Measurements from ENCODE around the gene MSANTD1.

Gene MSANTD1

GRCh38 chr4:3263876-3264193 lies 14.9 kb downstream of the MSANTD1 start:
- DNase-seq (ENCODE audit: low read depth), result no peak

GRCh38 chr4:3266076-3266475 lies 17.1 kb downstream of the MSANTD1 start:
- DNase-seq (ENCODE audit: low read depth), result no peak

GRCh38 chr4:3267576-3268394 lies 18.8 kb downstream of the MSANTD1 start:
- DNase-seq (ENCODE audit: low read depth), result no peak

- DNase-seq (ENCODE audit: low read depth), result no peak
These were observed 19.6 kb downstream of the MSANTD1 start for GRCh38 chr4:3268395-3269104.

- DNase-seq (ENCODE audit: low read depth), result no peak
These were observed 20.4 kb downstream of the MSANTD1 start for GRCh38 chr4:3269105-3269927.

GRCh38 chr4:3269991-3270611 lies 21.1 kb downstream of the MSANTD1 start:
- DNase-seq (ENCODE audit: low read depth), result no peak

GRCh38 chr4:3271131-3271530 lies 22.2 kb downstream of the MSANTD1 start:
- DNase-seq (ENCODE audit: low read depth), result no peak

- DNase-seq (ENCODE audit: low read depth), result no peak
These were observed 28.0 kb downstream of the MSANTD1 start for GRCh38 chr4:3276986-3277385.

- DNase-seq (ENCODE audit: low read depth), result no peak
These were observed 31.5 kb downstream of the MSANTD1 start for GRCh38 chr4:3280466-3280865.

- DNase-seq (ENCODE audit: low read depth), result no peak
These were observed 34.5 kb downstream of the MSANTD1 start for GRCh38 chr4:3283483-3283882.

GRCh38 chr4:3283916-3284315 lies 35.0 kb downstream of the MSANTD1 start:
- DNase-seq (ENCODE audit: low read depth), result no peak

GRCh38 chr4:3284734-3285557 lies 36.0 kb downstream of the MSANTD1 start:
- no peak for DNase-seq (ENCODE audit: low read depth)

- DNase-seq (ENCODE audit: low read depth), result no peak
These were observed 36.8 kb downstream of the MSANTD1 start for GRCh38 chr4:3285558-3286334.

GRCh38 chr4:3286335-3287175 lies 37.6 kb downstream of the MSANTD1 start:
- no peak for DNase-seq (ENCODE audit: low read depth)

GRCh38 chr4:3287271-3287971 lies 38.5 kb downstream of the MSANTD1 start:
- no peak for DNase-seq (ENCODE audit: low read depth)

GRCh38 chr4:3287972-3288570 lies 39.1 kb downstream of the MSANTD1 start:
- DNase-seq (ENCODE audit: low read depth), result no peak

GRCh38 chr4:3288571-3289094 lies 39.7 kb downstream of the MSANTD1 start:
- no peak for DNase-seq (ENCODE audit: low read depth)

GRCh38 chr4:3290476-3290875 lies 41.5 kb downstream of the MSANTD1 start:
- DNase-seq (ENCODE audit: low read depth), result no peak
